HG03575 (cell line): Measurements from ENCODE around the gene CPT1A.
"Not testable (repeated sequence)": the region's sequence is repeated elsewhere in the genome, so short reads cannot be mapped to it uniquely, and the experiment has no call there.

ENCODE experiments used
- ATAC-seq: cut with Tn5 transposase; IDR thresholded peaks from one replicate; pipeline ENCODE4 v1.9.1; 2021; ENCODE audit not compliant: unreplicated experiment, insufficient number of reproducible peaks, low FRiP score; ENCODE audit errors: extremely low read depth

Gene CPT1A

DNA sequence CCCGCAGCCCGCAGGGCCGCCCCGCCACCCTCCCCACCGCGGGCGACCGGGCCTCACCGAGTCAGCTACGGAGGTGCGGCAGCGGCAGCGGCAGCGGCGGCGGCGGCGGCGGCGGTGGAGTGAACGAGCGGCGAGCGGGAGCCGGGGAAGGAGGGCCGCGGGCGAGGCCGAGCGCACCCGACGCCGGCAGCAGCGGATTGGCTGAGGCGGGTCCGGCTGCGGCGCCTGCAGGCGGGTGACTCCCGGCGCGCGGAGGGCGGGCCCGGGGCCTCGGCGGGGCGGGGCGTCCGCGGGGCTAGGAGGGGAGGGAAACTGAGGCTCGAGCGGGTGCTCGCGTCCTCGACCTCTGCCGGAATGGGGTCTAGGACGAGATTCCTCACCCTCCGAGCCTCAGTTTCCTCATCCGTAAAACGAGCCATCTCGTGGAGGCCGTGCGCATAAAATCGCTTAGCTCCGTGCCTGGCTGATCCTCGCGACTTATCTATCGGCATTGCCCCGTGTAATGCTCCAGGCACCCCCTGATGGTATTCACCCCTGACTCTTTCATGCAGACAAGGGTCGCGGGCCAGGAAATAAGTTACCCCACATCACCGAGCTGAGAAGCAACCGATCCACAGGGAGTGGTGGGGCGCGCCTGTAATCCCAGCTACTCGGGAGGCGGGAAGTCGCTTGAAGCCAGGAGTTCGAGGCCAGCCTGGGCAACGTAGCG lies at the start of gene CPT1A:
CPT1A (minus strand) TSS at position 199 of the 709 bp plus-strand sequence. CDS start 26,442 bp downstream, outside the sequence.
- ATAC-seq = no peak

DNA sequence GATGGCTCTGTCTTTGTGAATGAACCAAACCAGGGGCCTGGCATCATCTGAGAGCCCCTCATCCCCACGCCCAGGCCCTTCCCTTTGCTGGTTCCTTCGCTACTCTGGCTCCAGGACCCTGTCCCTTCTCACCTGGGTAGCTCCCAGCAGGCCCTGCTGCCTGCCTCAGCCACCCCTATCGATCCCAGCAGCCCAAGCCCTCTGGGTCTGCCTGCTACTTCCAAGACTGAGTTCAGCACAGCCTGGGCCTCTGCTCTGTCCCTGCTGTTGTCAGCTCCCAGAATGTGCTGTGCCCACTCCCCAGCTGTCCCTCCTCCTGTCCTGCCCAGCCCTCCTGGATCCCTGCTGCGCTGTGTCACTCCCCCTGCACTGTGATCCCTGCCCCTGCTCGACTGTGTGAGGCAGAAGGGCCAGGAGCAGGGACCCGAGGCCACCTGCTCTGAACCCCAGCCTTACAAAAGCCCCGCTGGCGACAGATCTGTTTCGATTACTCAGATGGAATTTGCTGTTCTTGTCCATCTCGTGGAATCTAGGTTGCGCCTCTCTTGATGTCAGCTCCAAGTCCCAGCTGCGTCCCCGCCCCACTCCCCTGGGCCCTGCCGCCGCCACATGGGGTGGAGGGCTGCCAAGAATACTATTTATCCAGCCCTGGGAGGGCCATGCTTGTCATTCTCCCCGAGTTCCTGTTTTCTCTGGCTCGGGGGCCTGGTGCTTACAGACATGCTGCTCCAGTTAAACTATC lies 48.9 kb upstream of the CPT1A start:
- no peak for ATAC-seq

DNA sequence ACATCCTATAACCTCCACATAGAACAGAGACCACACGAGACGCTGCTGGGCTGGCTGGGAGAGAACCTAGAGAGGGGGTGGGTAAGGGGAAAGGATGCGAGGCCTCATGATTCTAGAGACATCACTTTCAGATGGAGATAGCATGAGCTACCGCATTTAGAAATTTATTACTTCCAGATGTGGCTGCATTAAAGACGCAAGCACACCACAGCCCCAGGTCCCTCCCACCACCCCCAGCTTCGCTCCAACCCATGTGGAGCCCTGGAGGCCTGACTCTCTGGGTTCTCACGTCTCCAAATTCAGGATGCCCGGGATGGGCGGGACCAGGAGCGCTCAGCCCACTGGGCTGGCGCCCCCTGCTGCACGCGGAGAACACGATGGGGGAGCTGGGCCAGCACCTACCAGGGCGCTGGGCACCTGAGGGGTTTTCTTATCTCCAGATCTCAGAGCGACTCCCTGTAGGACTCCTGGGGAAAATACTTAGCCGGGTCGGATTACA lies 48.3 kb upstream of the CPT1A start:
- no peak for ATAC-seq

DNA sequence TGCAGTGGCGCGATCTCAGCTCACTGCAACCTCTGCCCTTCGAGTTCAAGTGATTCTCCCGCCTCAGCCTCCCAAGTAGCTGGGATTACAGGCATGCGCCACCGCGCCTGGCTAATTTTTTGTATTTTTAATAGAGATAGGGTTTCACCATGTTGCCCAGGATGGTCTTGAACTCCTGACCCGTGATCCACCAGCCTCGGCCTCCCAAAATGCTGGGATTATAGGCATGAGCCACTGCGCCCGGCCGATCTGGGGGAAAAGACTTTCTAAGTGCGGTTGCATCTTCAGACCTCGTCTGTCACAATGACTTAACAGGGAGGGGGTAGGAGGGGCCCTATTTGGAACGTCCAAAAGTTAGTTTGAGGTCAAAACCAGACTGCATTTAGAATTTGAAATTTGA lies 43.1 kb upstream of the CPT1A start:
- not testable (repeated sequence) for ATAC-seq

DNA sequence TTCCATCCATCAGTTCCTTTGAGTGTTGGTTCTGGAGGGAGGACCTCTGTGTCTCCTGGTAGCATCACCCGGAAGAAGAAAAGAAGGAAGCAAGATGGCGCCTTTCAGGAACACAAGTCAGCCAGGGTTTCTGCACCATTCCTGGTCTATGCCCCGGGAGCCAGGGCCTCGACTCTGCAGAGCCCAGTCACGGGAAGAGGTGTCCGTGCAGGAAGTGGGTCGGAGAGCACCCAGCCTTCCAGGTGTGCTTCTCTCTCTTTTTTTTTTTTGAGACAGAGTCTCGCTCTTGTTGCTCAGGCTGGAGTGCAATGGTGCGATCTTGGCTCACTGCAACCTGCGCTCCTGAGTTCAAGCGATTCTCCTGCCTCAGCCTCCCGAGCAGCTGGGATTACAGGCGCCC lies 40.7 kb upstream of the CPT1A start:
- ATAC-seq = no peak

DNA sequence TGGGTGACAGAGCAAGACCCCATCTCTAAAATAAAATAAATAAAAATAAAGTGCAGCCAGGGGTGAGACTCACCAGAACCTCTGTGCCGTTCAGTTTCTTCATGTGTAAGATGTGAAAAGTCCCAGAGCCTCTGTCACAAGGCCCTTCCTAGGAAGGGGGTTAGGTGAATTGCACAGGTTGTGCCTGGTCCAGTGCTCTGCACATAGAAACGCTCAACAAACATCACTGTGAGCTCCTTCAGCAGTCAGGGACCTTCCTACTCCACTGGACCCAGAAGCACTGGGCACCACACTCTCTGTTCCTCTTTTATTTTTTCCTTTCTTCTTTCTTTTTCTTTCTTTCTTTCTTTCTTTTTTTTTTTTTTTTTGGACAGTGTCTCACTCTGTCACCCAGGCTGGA lies 39.6 kb upstream of the CPT1A start:
- ATAC-seq = no peak

DNA sequence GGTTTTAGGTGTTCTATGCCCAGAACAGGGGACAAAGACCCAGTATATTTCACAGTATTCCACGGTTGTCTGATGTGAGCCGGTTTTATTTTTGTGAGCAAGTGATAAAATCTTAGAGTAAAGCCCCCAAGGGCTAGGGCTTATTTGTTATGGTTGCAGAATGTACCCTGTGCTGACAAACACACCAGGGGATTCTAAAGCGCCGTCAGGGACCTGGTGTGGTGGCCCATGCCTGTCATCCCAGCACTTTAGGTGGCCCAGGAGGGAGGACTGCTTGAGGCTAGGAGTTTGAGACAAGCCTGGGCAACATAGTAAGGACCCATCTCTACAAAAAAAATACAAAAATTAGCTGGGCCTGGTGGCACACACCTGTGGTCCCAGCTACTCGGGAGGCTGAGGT lies 39.1 kb upstream of the CPT1A start:
- ATAC-seq = no peak

DNA sequence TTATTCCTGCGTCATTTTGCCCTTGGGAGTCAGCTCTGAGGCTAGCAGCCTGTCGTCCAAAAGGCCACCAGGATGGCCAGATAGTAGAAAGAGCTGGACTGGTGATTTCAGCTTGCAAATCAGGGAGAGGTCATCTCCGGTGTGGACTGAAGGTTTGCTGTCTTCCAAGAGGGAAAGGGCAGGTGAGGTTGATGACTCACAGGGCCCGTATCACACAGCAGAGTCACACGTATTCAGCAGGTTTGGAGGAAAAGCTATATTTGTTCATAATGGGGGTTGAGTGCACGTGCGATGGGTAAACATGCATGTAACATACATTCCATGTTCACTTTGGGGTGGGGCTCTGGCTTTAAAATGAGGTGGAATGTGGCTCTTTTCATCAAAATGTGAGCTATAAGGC lies 36.3 kb upstream of the CPT1A start:
- ATAC-seq = no peak

DNA sequence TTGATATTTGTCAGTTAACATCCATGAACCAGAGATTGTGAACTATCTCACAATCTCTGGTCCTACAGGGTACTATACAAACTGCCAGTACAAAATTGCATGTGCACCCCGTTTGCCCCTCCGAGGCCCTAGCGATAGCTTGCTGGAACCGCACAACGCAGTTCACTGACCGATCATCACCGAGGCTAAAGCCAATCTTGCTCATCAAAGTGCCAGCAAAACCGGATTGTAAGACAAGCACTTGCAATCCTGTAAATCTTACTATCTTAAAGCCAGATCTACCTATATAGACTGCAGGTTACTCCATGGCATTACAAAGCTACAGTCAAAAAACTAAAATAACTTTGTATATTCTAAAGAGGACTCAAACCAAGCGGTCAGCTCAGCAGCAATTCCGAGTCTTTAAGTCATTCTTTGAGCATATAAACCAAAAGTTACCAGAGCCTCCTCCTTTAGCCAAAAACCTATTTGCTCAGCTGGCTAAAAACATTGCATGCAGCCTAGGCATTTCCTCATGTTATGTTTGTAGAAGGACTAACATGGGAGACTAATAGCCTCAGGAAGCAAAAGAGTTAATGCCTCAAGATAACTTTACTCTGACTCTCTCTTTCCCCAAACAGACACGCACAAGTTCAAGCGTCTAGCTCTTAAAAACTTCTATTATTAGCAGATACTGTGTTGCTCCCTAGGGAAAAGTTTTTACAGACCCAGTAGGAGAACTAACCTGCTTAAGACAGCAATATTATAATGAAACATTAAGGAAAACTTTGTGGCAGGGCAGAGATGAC lies 30.7 kb upstream of the CPT1A start:
- no peak for ATAC-seq

DNA sequence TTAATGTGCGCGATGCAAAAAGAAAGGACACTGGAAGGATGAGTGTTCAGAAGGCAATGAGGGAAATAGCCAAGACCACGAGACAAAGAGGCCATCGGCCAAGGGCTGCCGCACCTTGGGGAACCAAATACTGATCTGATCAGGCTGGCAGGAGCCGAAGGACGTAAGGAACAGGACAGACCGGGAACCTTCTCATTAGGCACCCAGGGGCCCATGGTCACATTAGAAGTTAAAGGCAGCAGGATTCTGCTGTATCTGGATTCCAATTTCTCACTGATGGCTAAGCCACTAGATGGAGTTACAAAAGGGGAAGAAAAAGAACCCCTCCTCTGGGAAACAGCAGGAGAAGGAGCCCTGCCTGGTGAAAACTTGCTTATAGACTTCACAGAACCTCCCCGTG lies 28.8 kb upstream of the CPT1A start:
- ATAC-seq = no peak

DNA sequence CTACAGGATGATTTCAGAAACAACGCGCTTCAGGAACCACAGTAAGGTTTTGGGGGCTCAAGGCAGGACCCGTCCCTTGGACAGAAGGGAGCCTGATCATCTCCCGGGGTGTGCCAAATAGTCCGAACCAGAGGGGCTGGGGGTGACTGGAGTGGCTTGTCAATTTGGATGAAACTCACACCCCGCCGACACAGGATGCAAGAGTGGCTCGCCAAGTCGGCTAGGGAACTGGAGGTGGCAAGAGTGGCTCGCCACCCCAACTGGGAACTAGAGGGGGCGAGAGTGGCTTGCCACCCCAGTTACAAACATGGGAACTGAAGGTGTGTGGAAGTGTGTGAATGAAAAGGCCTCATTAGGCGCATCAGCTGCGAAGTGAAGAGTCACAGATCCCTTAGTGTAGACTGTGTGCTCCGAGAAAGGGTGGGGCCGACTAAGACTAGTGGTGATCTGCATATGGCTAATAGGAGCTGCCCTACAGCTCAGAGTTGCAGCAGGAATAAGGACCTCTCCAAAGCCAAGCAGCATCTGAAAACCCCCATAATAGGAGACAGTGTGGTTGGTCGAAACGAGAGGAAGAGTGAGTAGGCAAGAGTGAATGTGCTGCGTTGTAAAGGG lies 26.6 kb upstream of the CPT1A start:
- ATAC-seq = no peak

DNA sequence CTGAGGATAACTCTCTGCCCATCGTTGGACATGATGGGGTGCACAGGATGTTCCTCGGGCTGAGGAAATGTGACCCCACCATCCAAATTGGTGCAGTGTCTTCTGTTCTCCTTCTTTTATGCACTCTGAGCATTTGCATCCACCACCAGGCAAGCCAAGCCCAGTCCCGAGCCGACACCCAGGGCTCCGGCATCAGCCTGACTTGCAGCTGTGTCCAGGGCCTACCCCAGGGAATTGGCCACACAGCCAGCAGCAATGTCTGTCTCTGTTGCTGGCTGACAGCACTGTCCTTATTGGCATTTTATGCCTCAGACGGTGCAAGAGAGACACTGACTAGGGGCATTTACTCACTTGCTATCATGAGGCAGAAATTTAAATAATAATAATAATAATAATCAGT lies 25.4 kb upstream of the CPT1A start:
- ATAC-seq = no peak

DNA sequence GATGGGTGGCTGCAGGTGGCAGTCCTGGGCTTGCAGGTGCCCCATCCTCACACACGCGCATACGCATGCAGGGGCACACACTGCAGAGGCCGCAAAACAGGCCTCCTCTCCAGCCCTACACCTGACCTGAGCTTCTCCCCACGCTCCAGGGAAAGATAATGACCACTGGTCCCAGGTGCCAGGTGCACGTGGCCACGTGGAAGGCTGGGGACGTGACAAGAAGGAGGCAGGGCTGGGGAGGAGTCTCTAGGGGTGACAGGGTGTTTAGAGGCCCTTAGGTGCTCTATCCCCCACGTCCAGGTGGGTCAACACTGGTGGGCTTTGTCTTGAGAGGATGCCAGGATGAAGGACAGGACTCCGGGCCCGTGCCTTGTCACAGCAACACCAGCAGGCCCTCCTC lies 23.5 kb upstream of the CPT1A start:
- ATAC-seq = no peak

DNA sequence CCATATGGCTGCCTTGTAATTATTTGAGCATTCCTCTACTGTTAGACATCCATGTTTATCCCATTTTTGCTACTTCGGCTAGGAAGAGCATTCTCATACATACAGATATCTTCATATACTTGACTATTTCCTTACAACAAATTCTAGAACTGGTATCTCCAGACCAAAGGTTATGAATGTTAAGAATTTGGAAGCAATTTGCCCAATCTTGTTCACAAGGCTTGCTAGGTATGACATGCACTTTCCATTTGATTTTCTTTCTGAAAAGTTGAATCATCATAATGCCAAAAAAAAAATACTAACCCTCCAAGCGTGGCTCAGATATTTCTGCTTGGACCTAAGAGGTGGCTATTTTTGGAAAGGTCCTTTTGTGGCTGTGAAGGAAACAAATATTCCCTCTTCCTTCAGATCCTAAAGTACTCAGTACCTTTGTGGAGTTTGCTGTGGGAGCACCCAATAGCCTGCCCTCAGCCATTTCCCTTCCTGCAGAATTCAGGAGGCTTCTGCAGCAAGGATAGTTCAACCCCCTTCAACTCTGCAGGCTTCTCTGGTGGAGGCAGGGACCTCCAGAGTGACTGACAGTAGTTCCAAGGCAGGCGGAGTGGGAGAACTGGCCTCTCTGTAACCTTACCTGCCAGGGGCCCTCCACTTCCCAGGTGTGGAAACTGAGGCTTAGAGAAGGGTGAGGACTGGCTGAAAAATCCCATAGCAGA lies 22.0 kb upstream of the CPT1A start:
- no peak for ATAC-seq

DNA sequence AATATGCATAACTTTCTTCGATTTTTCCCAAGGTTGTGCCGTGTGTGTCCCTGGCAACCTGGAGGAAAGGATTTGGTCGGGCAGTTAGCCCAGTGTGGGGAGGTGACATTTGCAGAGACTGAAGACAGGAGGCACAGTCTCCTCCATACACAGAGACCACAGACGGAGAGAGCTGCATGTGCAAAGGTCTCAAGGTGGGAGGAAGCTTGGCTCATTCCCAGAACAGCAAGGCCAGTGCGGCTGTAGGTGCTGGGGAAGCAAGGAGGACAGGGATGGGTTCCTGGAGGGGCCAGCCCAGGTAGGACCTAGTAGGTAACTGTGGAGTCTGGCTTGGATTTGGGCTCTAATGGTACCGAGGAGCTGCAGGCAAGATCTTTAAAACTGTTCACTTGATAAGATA lies 20.7 kb upstream of the CPT1A start:
- ATAC-seq = no peak

DNA sequence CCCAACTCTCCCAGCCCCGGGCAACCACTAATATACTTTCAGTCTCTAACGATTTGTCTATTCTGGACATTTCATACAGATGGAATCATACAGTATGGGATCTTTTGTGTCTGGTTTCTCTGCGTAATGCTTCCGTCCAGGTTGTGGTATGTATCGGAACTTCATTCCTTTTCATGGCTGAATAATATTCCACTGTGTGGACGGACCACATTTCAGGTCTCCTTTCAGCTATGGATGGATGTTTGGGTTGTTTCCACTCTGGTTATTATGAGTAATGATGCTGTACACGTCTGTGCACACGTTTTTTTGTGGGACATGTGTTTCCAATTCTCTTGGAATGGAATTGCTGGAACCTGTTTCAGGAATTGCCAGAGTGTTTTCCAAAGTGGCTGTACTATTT lies 17.4 kb upstream of the CPT1A start:
- ATAC-seq = no peak

DNA sequence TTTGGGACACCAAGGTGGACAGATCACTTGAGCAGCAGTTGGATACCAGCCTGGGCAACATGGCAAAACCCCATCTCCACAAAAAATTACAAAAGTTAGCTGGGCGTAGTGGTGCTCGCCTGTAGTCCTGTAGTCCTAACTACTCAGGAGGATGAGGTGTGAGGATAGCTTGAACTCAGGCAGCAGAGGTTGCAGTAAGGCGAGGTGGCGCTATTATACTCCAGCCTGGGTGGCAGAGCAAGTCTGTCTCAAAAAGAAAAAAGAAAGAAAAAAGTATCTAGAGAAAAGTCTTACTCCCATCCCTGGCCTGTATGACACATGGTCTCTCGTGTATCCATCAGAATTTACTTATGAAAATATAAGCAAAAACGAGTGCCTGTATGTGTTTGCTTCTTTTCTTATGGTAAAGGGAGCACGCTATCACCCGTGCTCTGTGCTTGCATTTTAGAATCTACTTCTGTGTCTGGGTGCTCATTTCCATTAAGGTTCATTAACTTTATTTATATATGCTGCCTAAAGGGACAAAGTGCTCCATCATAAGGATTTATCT lies 15.4 kb upstream of the CPT1A start:
- no peak for ATAC-seq

DNA sequence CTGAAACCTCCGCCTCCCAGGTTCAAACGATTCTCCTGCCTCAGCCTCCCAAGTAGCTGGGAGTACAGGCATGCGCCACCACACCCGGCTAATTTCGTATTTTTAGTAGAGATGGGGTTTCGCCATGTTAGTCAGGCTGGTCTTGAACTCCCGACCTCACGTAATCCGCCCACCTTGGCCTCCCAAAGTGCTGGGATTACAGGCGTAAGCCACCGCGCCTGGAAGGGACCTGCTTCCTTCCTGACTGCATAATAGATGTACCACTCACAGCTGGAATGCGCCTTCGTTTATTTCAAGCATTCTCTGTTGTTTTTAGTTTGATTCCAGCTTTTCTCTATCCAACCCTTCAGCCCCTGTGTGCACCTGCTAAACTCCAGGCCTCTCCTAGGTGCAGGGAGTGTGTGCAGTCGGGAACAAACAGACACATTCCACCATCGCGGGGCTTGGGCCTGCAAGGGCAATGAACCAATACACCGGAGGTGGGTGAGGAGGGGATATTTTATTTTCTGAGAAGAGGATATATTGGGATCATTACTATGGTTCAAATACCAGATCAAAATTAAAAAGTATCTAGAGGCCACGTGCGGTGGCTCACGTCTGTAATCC lies 14.8 kb upstream of the CPT1A start:
- ATAC-seq = not testable (repeated sequence)
